Right cardiac atrium (tissue), 5 donors: ENCODE results near the gene DTD1. TPM values are rescaled to one million over a fixed set of nuclear protein-coding genes. Genes with fewer than 3 reads are reported as not detected.

Experiments
- ATAC-seq, 2 donors: fragments of 200-7000 bp; cut with Tn5 transposase; one replicate each; pipeline versions ENCODE4 v1.8.0 to v1.9.1; 2020; ENCODE audit warnings: moderate library complexity in 2 of 2, mild to moderate bottlenecking in 1 of 2
- DNase-seq, 3 donors: peaks; one replicate each; pipeline ENCODE4 v3.0.0-alpha.2; 2020
- H3K27ac ChIP-seq: one replicate; pipeline ENCODE4 v1.5.1; 2013; ENCODE audit warnings: mild to moderate bottlenecking, low read length, control low read depth, moderate library complexity
- H3K27me3 ChIP-seq: one replicate; pipeline ENCODE4 v1.6.1; 2013; ENCODE audit not compliant: control insufficient read depth, insufficient read depth
- H3K4me1 ChIP-seq: one replicate; pipeline ENCODE4 v1.6.1; 2013; ENCODE audit warnings: low read length; ENCODE audit not compliant: control insufficient read depth, insufficient read depth
- H3K4me3 ChIP-seq: one replicate; pipeline ENCODE4 v1.5.1; 2013; ENCODE audit warnings: low read length, control low read depth
- H3K9me3 ChIP-seq: one replicate; pipeline ENCODE4 v1.6.1; 2013; ENCODE audit warnings: low read length; ENCODE audit not compliant: control insufficient read depth
- WGBS: extraction: QIAGEN DNeasy Blood & Tissue Kit; methylation state at CpG from one replicate; pipeline ENCODE4 v1.1.7; 2013; 5-methylcytosine and 5-hydroxymethylcytosine counted together
- intact Hi-C, 4 donors: fragments of 100-400 bp; cut with DNase I; formaldehyde crosslinking; loops; one replicate each; pipeline versions ENCODE4 v1.11.0 to v1.14.0; 2022 to 2023
- polyA plus RNA-seq: library from polyadenylated mRNA; stranded (reverse); fragments of 200-250 nt; gene quantifications from one replicate; pipeline ENCODE4 v1.2.3, GENCODE V29; 2013
- total RNA-seq, 4 donors: library from RNA; stranded (reverse); fragmentation: NEBNext Ultra II Directional; extraction: Animal tissue kit (Norgen Biotek cat#: 25700); gene quantifications; one replicate each; pipeline ENCODE4 v1.2.1, GENCODE V29; 2021
- donor health status: healthy with polysubstance abuse.
- donor health status: DM: no; HTN: yes; CAD: no.
- donor health status: DM: no; HTN: no; CAD: no.
- donor health status: DM: no; HTN: yes; CAD: no; lungs with severe emphysema.
- donor health status: DM: yes; HTN: yes; CAD: no.

Gene DTD1
- total and polyA plus RNA-seq, 5 donors: 10.5 to 17.8 (median 11.5) TPM

- ATAC-seq (no peak), DNase-seq (no peak)
- Histone ChIP-seq H3K27me3 (no peaks in the 10 kb centered on the region), H3K4me1 (no peaks in the 10 kb centered on the region), H3K27ac (no peak overlapping the region), H3K4me3 (no peak overlapping the region), H3K9me3 (no peaks in the 10 kb centered on the region)
- 85% methylated on average over 5 of the region's 5 CpGs for WGBS
- intact Hi-C loops: loop anchor here in 1 of 4 donors (10.0 kb wide), 1 partner anchor 158 kb away; no protein-coding TSS in a partner anchor
Observed at GRCh38 chr20:18637224-18637623, 49.4 kb downstream of the DTD1 start.

- H3K27me3 ChIP-seq: no peaks in the 10 kb centered on the region
- no peak overlapping the region for H3K27ac ChIP-seq
- no peak for ATAC-seq
- intact Hi-C loops: loop anchor here in 1 of 4 donors (10.0 kb wide), 1 partner anchor 156 kb away; no protein-coding TSS in a partner anchor
- DNase-seq: no peak
- no peaks in the 10 kb centered on the region for H3K4me1 ChIP-seq
- H3K4me3 ChIP-seq: no peak overlapping the region
- no peaks in the 10 kb centered on the region for H3K9me3 ChIP-seq
- WGBS: 95% methylated on average over 2 of the region's 2 CpGs
Observed at GRCh38 chr20:18638768-18639167, 50.9 kb downstream of the DTD1 start.

- 77% methylated on average over 9 of the region's 9 CpGs for WGBS
- Histone ChIP-seq H3K27me3 (no peaks in the 10 kb centered on the region), H3K27ac (no peak overlapping the region), H3K4me3 (no peak overlapping the region), H3K9me3 (no peaks in the 10 kb centered on the region), H3K4me1 (no peaks in the 10 kb centered on the region)
- ATAC-seq (no peak), DNase-seq (no peak)
- intact Hi-C loops: loop anchor here in 1 of 4 donors (10.0 kb wide), 1 partner anchor 155 kb away; no protein-coding TSS in a partner anchor
Observed at GRCh38 chr20:18639501-18639979, 51.7 kb downstream of the DTD1 start.

- WGBS: 86% methylated on average over 3 of the region's 3 CpGs
- ATAC-seq: no peak
- intact Hi-C loops: no loop called here
- DNase-seq: no peak
- Histone ChIP-seq H3K27ac (no peak overlapping the region), H3K4me3 (no peak overlapping the region), H3K4me1 (no peaks in the 10 kb centered on the region), H3K27me3 (no peaks in the 10 kb centered on the region), H3K9me3 (no peaks in the 10 kb centered on the region)
Observed at GRCh38 chr20:18645196-18645745, 57.4 kb downstream of the DTD1 start.

- WGBS: 73% methylated on average over 6 of the region's 6 CpGs
- Histone ChIP-seq H3K4me3 (no peak overlapping the region), H3K27me3 (no peaks in the 10 kb centered on the region), H3K4me1 (no peaks in the 10 kb centered on the region), H3K27ac (no peak overlapping the region), H3K9me3 (no peaks in the 10 kb centered on the region)
- no peak for DNase-seq
- intact Hi-C loops: no loop called here
- peak in 1 of 2 donors; percentile 40 for ATAC-seq
Observed at GRCh38 chr20:18645851-18646250, 58.0 kb downstream of the DTD1 start.

- Histone ChIP-seq H3K27ac (no peak overlapping the region), H3K9me3 (no peaks in the 10 kb centered on the region), H3K27me3 (no peaks in the 10 kb centered on the region), H3K4me1 (no peaks in the 10 kb centered on the region), H3K4me3 (no peak overlapping the region)
- WGBS: 49% methylated on average over 2 of the region's 2 CpGs
- intact Hi-C loops: no loop called here
- DNase-seq (no peak), ATAC-seq (no peak)
Observed at GRCh38 chr20:18647777-18648176, 59.9 kb downstream of the DTD1 start.

GRCh38 chr20:18650224-18650623, 62.4 kb downstream of the DTD1 start:
- WGBS: 83% methylated on average over 5 of the region's 5 CpGs
- no peak for DNase-seq
- intact Hi-C loops: no loop called here
- H3K9me3 ChIP-seq: no peaks in the 10 kb centered on the region
- H3K4me3 ChIP-seq: no peak overlapping the region
- ATAC-seq: no peak
- no peaks in the 10 kb centered on the region for H3K27me3 ChIP-seq
- H3K4me1 ChIP-seq: no peaks in the 10 kb centered on the region
- H3K27ac ChIP-seq: no peak overlapping the region

- intact Hi-C loops: no loop called here
- Histone ChIP-seq H3K9me3 (no peaks in the 10 kb centered on the region), H3K4me3 (no peak overlapping the region), H3K27ac (no peak overlapping the region), H3K27me3 (no peaks in the 10 kb centered on the region), H3K4me1 (no peaks in the 10 kb centered on the region)
- ATAC-seq (no peak), DNase-seq (no peak)
- WGBS: 50% methylated on average over 1 of the region's 1 CpG
Observed at GRCh38 chr20:18653736-18654447, 66.0 kb downstream of the DTD1 start.

GRCh38 chr20:18654448-18654773, 66.6 kb downstream of the DTD1 start:
- Histone ChIP-seq H3K4me3 (no peak overlapping the region), H3K9me3 (no peaks in the 10 kb centered on the region), H3K4me1 (no peaks in the 10 kb centered on the region), H3K27ac (no peak overlapping the region), H3K27me3 (no peaks in the 10 kb centered on the region)
- no peak for ATAC-seq
- DNase-seq: no peak
- WGBS: 100% methylated on average over 1 of the region's 1 CpG
- intact Hi-C loops: no loop called here

- ATAC-seq (no peak), DNase-seq (peak in 1 of 3 donors; percentile 28)
- no peak overlapping the region for H3K4me3 ChIP-seq
- H3K27me3 ChIP-seq: no peaks in the 10 kb centered on the region
- no peaks in the 10 kb centered on the region for H3K9me3 ChIP-seq
- H3K27ac ChIP-seq: no peak overlapping the region
- H3K4me1 ChIP-seq: no peaks in the 10 kb centered on the region
- 64% methylated on average over 4 of the region's 4 CpGs for WGBS
- intact Hi-C loops: no loop called here
Observed at GRCh38 chr20:18657575-18657974, 69.7 kb downstream of the DTD1 start.

GRCh38 chr20:18662279-18663040, 74.6 kb downstream of the DTD1 start:
- no peak for ATAC-seq
- Histone ChIP-seq H3K4me3 (no peak overlapping the region), H3K4me1 (no peaks in the 10 kb centered on the region), H3K9me3 (no peaks in the 10 kb centered on the region), H3K27me3 (no peaks in the 10 kb centered on the region), H3K27ac (no peak overlapping the region)
- WGBS: 92% methylated on average over 6 of the region's 6 CpGs
- DNase-seq: no peak
- intact Hi-C loops: no loop called here
